Fibroblast of villous mesenchyme (primary cell): Measurements from ENCODE around the gene BNC2. TPM values are rescaled to one million over a fixed set of nuclear protein-coding genes. Genes with fewer than 3 reads are reported as not detected.

Experiments
- DNase-seq: peaks from one replicate; pipeline ENCODE4 v3.0.0-alpha.2; 2010; ENCODE audit warnings: low read depth
- H3K4me3 ChIP-seq: 2 replicates; pipeline ENCODE4 v1.5.1; 2011; ENCODE audit warnings: low read depth, mild to moderate bottlenecking, low read length
- total RNA-seq: library from RNA; depleted of rRNA; stranded (reverse); fragments of >200 nt; gene quantifications from 2 replicates; pipeline ENCODE4 v1.2.3, GENCODE V29; 2012
- TF ChIP-seq, protein P1 (sequence below): IDR thresholded peaks from 2 replicates; pipeline ENCODE4 v1.5.1; 2012; ENCODE audit warnings: low read depth, mild to moderate bottlenecking, low read length; ENCODE audit not compliant: insufficient read depth

Gene BNC2
- total RNA-seq, 1 donor: 33.7 TPM

DNA sequence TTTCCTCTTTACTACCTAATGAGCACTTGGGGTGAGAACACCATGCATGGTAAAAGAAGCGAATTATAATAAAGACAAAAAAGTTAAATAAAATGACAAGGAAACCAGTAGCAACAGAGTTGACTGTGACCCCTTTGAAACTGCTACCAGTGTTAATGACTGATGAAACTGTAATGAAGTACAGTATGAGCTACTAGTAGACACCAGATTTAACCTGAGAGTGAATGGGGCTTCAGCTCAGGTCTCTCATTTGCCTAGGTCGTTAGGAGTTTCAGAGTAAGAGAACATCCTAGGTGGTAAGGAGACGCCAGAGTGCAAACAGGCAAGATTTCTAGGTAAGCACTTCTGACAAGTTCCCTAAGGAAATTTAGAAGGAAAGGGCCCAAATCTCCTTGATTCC is 346.4 kb downstream of the BNC2 start:
- DNase-seq: no peak
- H3K4me3 ChIP-seq: no peak overlapping the region
- TF ChIP-seq, protein P1, sequence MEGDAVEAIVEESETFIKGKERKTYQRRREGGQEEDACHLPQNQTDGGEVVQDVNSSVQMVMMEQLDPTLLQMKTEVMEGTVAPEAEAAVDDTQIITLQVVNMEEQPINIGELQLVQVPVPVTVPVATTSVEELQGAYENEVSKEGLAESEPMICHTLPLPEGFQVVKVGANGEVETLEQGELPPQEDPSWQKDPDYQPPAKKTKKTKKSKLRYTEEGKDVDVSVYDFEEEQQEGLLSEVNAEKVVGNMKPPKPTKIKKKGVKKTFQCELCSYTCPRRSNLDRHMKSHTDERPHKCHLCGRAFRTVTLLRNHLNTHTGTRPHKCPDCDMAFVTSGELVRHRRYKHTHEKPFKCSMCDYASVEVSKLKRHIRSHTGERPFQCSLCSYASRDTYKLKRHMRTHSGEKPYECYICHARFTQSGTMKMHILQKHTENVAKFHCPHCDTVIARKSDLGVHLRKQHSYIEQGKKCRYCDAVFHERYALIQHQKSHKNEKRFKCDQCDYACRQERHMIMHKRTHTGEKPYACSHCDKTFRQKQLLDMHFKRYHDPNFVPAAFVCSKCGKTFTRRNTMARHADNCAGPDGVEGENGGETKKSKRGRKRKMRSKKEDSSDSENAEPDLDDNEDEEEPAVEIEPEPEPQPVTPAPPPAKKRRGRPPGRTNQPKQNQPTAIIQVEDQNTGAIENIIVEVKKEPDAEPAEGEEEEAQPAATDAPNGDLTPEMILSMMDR: no peak

DNA sequence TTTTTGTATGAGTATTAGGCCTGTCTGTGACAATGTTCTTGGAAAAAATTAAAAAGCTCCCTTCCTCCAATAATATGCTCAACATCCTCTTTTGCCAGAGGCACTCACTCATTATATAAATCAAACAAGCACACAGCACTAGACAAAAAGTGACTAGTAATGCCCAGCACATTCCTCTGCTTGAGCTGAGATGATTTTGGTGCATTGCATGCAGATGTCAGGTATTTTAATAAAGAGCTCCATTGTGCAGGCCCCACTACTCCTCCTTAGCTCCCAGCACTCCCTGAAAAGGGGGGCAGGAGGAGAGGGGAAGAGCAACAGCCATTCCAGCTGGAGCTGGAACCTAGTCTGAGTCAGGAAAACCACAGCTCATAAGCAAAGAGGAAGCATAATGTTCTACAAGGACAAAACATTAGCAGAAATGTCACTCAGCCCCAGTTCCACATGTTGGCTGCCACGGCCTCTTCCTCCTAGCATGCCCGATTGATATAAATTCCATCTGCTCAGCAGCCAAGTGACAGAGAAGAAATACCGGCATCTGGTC is 348.5 kb downstream of the BNC2 start:
- peak; percentile 71 for DNase-seq
- TF ChIP-seq, protein P1: no peak
- no peak overlapping the region for H3K4me3 ChIP-seq

DNA sequence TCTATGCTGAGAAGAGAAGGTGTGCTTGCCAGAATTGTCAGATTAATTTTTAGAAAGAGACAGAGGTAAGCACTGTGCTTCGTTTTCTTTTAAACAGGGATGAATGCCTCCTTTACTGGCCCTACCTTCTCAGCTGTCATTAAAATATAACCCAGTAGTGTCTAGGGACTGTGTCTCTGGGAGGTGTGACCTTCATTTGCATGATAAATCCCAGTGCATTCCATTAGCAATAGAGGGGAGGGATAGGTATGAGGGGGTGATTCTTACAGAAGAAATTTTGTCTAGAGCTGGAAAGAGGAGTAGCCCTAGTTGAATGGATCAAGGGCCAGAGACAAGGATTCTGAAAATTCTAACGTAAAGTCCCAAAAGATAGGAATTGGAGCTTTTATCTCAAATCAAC is 351.5 kb downstream of the BNC2 start:
- DNase-seq: no peak
- TF ChIP-seq, protein P1: no peak
- no peak overlapping the region for H3K4me3 ChIP-seq

DNA sequence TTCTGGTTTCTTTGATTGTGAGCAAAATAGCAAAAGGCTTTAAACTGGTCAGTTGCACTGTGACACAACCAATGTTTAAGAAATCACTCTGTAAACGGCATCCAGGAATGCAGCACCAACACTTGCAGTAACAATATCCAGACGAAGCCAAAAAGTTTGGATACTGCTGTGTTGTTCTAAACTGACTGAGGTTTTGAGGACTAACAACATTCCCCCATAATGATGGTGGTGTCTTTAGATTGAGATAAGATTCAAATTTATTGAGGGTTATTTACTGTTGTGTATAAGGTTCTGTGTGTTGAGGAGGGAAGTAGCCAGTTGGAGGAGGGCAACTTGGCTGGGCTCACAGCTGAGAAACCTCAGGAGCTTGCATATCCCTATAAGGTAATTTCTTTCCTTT is 353.6 kb downstream of the BNC2 start:
- no peak overlapping the region for H3K4me3 ChIP-seq
- TF ChIP-seq, protein P1: no peak
- peak; percentile 91 for DNase-seq

DNA sequence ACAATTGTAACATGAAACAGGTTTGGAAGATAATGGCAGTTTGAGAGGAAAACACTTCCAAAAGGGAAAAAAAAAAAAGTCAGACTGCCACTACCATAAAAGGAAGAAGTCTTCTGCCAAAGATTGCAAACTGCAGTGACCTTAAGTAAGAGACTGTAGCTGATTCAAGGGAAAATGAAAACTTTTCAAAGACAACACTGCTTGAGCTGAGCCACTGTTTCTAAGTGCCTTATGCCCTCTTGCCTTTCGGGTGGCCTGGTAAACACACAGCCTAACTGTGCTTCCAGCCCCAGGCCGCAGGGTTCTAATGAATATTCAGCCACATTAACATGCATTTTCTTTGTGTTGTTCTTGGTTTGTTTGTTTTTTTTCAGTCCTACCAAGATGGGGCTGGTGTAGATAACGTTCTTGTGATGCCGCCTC is 354.6 kb downstream of the BNC2 start:
- H3K4me3 ChIP-seq: no peak overlapping the region
- TF ChIP-seq, protein P1: no peak
- DNase-seq: peak; percentile 83

DNA sequence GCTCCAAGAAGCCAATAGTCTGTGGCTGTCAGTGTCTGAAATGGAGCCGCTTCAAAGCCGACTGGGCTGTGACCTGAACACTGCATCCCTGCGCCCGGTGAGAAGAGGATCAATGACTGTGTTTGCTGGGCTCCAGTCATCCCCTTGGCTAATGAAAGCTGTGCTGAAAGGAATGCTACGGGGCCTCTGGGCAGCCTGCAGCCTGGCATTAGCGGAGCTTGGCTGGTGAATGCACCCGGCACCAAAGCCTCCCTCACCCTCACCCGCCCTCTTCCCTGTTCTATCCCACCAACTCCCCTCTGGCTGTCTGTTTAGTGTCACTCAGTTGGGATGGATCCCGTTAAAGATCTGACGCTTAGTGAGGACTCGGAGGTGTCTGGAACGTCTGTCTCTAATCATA is 355.3 kb downstream of the BNC2 start:
- no peak overlapping the region for H3K4me3 ChIP-seq
- TF ChIP-seq, protein P1: no peak
- DNase-seq: no peak

DNA sequence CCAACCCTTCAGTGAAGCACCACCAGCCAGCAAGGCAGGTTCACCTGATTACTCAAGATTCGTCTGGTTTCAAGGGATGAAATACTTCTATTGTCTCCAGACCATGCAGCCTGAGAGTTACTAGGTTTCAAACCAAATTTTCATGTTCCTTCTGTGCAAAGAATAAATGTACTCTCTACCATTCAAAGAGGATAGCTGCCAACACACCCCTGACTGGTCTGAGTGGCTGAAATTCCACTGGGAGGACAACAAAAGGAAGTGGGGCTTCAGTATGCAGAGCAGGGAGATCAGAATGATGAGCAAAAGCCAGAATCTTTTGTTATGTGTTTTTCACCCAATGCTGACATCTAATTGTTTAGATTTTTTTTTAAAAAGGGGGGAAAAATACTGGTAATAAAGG is 356.3 kb downstream of the BNC2 start:
- DNase-seq: no peak
- H3K4me3 ChIP-seq: no peak overlapping the region
- TF ChIP-seq, protein P1: no peak
